DND-41 (cell line): ENCODE measurements around the gene TCF4.

ENCODE experiments used
- ATAC-seq: fragments of 200-7000 bp; cut with Tn5 transposase; 3 replicates; pipeline ENCODE4 v1.9.1; 2021; ENCODE audit warnings: low read depth; ENCODE audit not compliant: insufficient read depth
- DNase-seq: peaks from one replicate; pipeline ENCODE4 v3.0.0-alpha.2; 2020
- H2AFZ ChIP-seq: 2 replicates; pipeline ENCODE4 v1.6.0; 2012; ENCODE audit warnings: low read depth, low read length
- H3K27ac ChIP-seq: 2 replicates; pipeline ENCODE4 v1.5.1; 2012; ENCODE audit warnings: low read length, inconsistent platforms
- H3K27me3 ChIP-seq: fragments of 200-600 bp; sonication (generic); 2 replicates; pipeline ENCODE4 v1.6.0; 2012; ENCODE audit warnings: low read length, mild to moderate bottlenecking, inconsistent platforms; ENCODE audit not compliant: insufficient read depth, poor library complexity
- H3K36me3 ChIP-seq: 2 replicates; pipeline ENCODE4 v1.5.1; 2012; ENCODE audit warnings: low read length, inconsistent platforms; ENCODE audit not compliant: insufficient read depth
- H3K4me1 ChIP-seq: 2 replicates; pipeline ENCODE4 v1.5.1; 2012; ENCODE audit warnings: mild to moderate bottlenecking, low read length; ENCODE audit not compliant: insufficient read depth
- H3K4me2 ChIP-seq: 2 replicates; pipeline ENCODE4 v1.6.0; 2012; ENCODE audit warnings: mild to moderate bottlenecking, moderate library complexity, low read length, inconsistent platforms; ENCODE audit not compliant: insufficient read depth
- H3K4me3 ChIP-seq, 2 experiments: fragments of 200-600 bp in 1 of 2; shearing (Covaris generic) in 1 of 2; 2 replicates each; pipeline ENCODE4 v1.5.1; 2012 to 2016; ENCODE audit warnings: inconsistent platforms in 2 of 2, low read length in 2 of 2, mild to moderate bottlenecking in 2 of 2, low read depth in 1 of 2, moderate library complexity in 1 of 2
- H3K79me2 ChIP-seq: 2 replicates; pipeline ENCODE4 v1.6.0; 2012; ENCODE audit warnings: low read length, inconsistent platforms; ENCODE audit not compliant: insufficient read depth
- H3K9ac ChIP-seq: 2 replicates; pipeline ENCODE4 v1.6.0; 2012; ENCODE audit warnings: low read depth, mild to moderate bottlenecking, inconsistent platforms, low read length, moderate library complexity
- H3K9me3 ChIP-seq: 2 replicates; pipeline ENCODE4 v1.5.1; 2012; ENCODE audit warnings: low read length, moderate library complexity, mild to moderate bottlenecking, inconsistent platforms; ENCODE audit not compliant: insufficient read depth, severe bottlenecking
- H4K20me1 ChIP-seq: 2 replicates; pipeline ENCODE4 v1.6.0; 2012; ENCODE audit warnings: low read length; ENCODE audit not compliant: insufficient read depth
- EZH2 ChIP-seq: IDR thresholded peaks from 3 replicates; pipeline ENCODE4 v1.6.1; 2012; ENCODE audit warnings: borderline replicate concordance, low read depth, mild to moderate bottlenecking, moderate library complexity, low read length, inconsistent platforms; ENCODE audit not compliant: severe bottlenecking
- TF ChIP-seq, protein P1 (sequence below): IDR thresholded peaks from 2 replicates; pipeline ENCODE4 v1.5.1; 2012; ENCODE audit warnings: borderline replicate concordance, low read length, moderate library complexity, mild to moderate bottlenecking; ENCODE audit not compliant: poor library complexity, severe bottlenecking; ENCODE audit errors: extremely low read depth

TCF4 gene

DNA sequence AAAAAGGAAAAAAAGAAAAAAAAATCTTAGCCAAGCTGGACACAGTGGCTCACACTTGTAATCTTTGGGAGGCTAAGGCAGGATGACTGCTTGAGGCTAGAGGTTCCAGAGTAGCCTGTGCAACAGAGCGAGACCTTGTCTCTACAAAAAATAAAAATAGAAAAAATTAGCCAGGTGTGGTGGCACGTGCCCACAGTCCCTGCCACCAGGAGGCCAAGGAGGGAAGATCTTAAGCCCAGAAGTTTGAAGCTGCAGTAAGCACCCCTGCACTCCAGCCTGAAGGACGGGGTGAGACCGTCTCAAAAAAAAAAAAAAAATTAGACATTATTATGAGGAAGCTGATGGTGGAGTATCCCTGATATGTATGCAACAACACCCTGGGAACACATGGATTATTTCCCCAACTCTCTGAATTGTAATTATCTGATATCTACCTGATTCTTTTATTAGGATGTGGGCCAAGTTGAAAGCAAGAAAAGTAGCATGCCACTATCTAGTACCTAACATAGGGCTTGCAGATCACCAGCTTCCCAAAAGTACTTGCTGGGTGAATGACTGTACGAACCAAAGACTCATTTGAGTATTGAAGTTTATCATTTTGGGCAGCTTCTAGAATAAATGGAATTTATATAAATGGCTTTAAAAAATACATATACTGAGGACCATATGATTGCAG lies 140.9 kb downstream of the TCF4 start:
- ATAC-seq (no peak), DNase-seq (no peak)
- H2AFZ ChIP-seq: no peak overlapping the region
- TF ChIP-seq EZH2: no peak
- TF ChIP-seq, protein P1, sequence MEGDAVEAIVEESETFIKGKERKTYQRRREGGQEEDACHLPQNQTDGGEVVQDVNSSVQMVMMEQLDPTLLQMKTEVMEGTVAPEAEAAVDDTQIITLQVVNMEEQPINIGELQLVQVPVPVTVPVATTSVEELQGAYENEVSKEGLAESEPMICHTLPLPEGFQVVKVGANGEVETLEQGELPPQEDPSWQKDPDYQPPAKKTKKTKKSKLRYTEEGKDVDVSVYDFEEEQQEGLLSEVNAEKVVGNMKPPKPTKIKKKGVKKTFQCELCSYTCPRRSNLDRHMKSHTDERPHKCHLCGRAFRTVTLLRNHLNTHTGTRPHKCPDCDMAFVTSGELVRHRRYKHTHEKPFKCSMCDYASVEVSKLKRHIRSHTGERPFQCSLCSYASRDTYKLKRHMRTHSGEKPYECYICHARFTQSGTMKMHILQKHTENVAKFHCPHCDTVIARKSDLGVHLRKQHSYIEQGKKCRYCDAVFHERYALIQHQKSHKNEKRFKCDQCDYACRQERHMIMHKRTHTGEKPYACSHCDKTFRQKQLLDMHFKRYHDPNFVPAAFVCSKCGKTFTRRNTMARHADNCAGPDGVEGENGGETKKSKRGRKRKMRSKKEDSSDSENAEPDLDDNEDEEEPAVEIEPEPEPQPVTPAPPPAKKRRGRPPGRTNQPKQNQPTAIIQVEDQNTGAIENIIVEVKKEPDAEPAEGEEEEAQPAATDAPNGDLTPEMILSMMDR: no peak
- peaks cover 4% of the 10 kb centered on the region for H3K9me3 ChIP-seq
- H3K36me3 ChIP-seq: no peaks in the 10 kb centered on the region
- H3K4me3 ChIP-seq: no peak overlapping the region
- H4K20me1 ChIP-seq: peaks cover 3% of the 10 kb centered on the region; the same call in 1 of the 2 replicates
- H3K27ac ChIP-seq: no peak overlapping the region
- no peak overlapping the region for H3K4me2 ChIP-seq
- H3K79me2 ChIP-seq: no peaks in the 10 kb centered on the region
- no peaks in the 10 kb centered on the region for H3K4me1 ChIP-seq
- H3K27me3 ChIP-seq: no peaks in the 10 kb centered on the region
- H3K9ac ChIP-seq: no peak overlapping the region

DNA sequence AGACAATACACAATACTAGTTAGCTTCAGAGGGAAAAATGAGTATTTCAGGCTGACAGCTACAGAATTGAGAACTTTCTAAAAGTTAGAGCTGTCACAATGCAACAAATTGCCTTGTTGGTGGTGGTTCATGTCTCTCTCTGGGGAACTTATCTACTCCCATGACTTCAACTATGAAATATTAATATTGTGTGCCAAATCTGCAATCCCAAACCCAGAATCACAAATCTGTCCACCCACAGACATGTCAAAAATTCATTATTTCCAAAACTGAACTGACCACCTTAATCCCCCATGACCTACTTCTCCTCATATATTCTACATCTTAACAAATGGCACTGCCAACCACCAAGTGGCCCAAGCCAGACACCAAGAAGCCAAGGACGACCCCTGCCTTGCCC lies 143.5 kb downstream of the TCF4 start:
- DNase-seq: no peak
- no peak overlapping the region for H3K4me3 ChIP-seq
- H3K27ac ChIP-seq: no peak overlapping the region
- no peaks in the 10 kb centered on the region for H3K79me2 ChIP-seq
- ATAC-seq: no peak
- H3K27me3 ChIP-seq: no peaks in the 10 kb centered on the region
- no peak for TF ChIP-seq EZH2
- TF ChIP-seq, protein P1: no peak
- no peaks in the 10 kb centered on the region for H3K36me3 ChIP-seq
- peaks cover 3% of the 10 kb centered on the region; the same call in 1 of the 2 replicates for H4K20me1 ChIP-seq
- H2AFZ ChIP-seq: no peak overlapping the region
- H3K4me1 ChIP-seq: no peaks in the 10 kb centered on the region
- peaks cover 4% of the 10 kb centered on the region for H3K9me3 ChIP-seq
- no peak overlapping the region for H3K4me2 ChIP-seq
- H3K9ac ChIP-seq: no peak overlapping the region

DNA sequence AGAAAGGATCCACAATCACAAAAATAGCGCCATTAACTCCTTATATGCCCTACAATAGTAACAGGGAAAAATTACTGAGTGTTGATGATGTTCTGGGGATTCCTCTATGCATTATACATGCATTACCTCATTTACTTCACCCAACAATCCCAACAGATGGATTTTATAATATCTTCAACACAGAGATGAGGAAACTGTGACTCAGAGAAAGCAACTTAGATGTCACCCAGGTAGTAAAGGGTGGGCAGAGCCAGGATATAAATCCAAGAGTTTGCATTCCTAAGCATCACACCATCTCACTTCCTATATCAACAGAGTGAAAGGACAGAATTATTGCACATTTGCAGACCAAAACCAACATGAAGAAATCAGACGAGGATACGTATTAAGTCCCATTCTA lies 144.2 kb downstream of the TCF4 start:
- no peak for TF ChIP-seq EZH2
- TF ChIP-seq, protein P1: no peak
- Histone ChIP-seq H3K4me1 (no peaks in the 10 kb centered on the region), H3K27ac (no peak overlapping the region)

More for the DNA sequence above, 144.2 kb downstream of the TCF4 start:
- Histone ChIP-seq H3K9ac (no peak overlapping the region), H3K27me3 (no peaks in the 10 kb centered on the region), H2AFZ (no peak overlapping the region), H3K36me3 (no peaks in the 10 kb centered on the region), H3K79me2 (no peaks in the 10 kb centered on the region), H4K20me1 (peaks cover 3% of the 10 kb centered on the region; the same call in 1 of the 2 replicates), H3K4me3 (no peak overlapping the region), H3K4me2 (no peak overlapping the region), H3K9me3 (peaks cover 4% of the 10 kb centered on the region)
- ATAC-seq (no peak), DNase-seq (no peak)
